Skeletal muscle tissue (tissue), 4 donors: ENCODE data around the gene CD36. TPM values are rescaled to one million over a fixed set of nuclear protein-coding genes. Genes with fewer than 3 reads are reported as not detected.

Source experiments
- H3K27ac ChIP-seq: one replicate; pipeline ENCODE4 v1.7.0; 2013; ENCODE audit warnings: mild to moderate bottlenecking, low read depth, low read length, inconsistent platforms
- H3K27me3 ChIP-seq, 3 donors: one replicate each; pipeline ENCODE4 v1.7.0; 2013; ENCODE audit warnings: low read length in 3 of 3; ENCODE audit not compliant: control insufficient read depth in 3 of 3, insufficient read depth in 3 of 3
- H3K36me3 ChIP-seq, 3 donors: one replicate each; pipeline ENCODE4 v1.7.0; 2013; ENCODE audit warnings: low read length in 3 of 3; ENCODE audit not compliant: control insufficient read depth in 3 of 3, insufficient read depth in 3 of 3
- H3K4me1 ChIP-seq, 3 donors: one replicate each; pipeline ENCODE4 v1.7.0; 2013; ENCODE audit warnings: low read length in 3 of 3, mild to moderate bottlenecking in 3 of 3; ENCODE audit not compliant: control insufficient read depth in 3 of 3, insufficient read depth in 3 of 3
- H3K4me3 ChIP-seq, 3 donors: one replicate each; pipeline ENCODE4 v1.7.0; 2013; ENCODE audit warnings: low read length in 3 of 3
- H3K9ac ChIP-seq, 3 donors: one replicate each; pipeline ENCODE4 v1.7.0; 2013; ENCODE audit warnings: low read length in 3 of 3, mild to moderate bottlenecking in 3 of 3, moderate library complexity in 2 of 3, low read depth in 1 of 3
- H3K9me3 ChIP-seq, 3 donors: one replicate each; pipeline ENCODE4 v1.7.0; 2013; ENCODE audit warnings: low read length in 3 of 3; ENCODE audit not compliant: control insufficient read depth in 3 of 3
- total RNA-seq: library from RNA; depleted of rRNA; stranded (reverse); fragments of >200 nt; gene quantifications from one replicate; pipeline ENCODE4 v1.2.3, GENCODE V29; 2014
- donor health status: Osteomylitis.

The CD36 gene
- total RNA-seq: 533 TPM

- no peaks in the 10 kb centered on the region for H3K36me3 ChIP-seq
- H3K9me3 ChIP-seq: no peaks in the 10 kb centered on the region
- H3K9ac ChIP-seq: peak within 1 kb of the TSS; percentile 58 to 73 (median 70)
- peaks cover 8 to 12% (median 8%) of the 10 kb centered on the region in 3 donors for H3K4me1 ChIP-seq
- no peaks in the 10 kb centered on the region for H3K27me3 ChIP-seq
- peak within 1 kb of the TSS; percentile 85 for H3K27ac ChIP-seq
- H3K4me3 ChIP-seq: peak within 1 kb of the TSS; percentile 37 to 71 (median 56)
Observed at GRCh38 chr7:80637911-80638765, at the start of gene CD36. Gene CD36 (plus strand): TSS chr7:80638642. CDS start chr7:80646741, 8,099 bp downstream.

DNA sequence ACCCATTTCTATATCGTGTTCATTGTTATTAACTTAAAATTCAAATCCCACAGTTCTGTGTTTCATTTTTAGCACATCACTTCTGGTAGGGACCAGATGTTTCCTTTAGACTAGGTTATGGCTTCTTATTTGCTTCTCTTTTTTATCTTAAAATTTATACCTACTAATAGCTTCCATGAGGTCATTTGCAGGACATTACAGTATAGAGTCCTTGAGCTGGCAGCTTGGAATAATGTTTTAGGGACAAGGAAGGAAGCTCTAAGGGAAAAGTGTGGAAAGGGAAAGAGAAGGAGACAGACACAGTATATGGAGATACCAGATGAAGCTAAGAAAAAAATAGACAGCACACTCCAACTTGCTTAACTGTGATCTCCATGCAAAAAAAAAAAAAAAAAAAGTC lies 48.8 kb upstream of the CD36 start:
- Histone ChIP-seq H3K4me1 (peaks cover 0 to 5% (median 4%) of the 10 kb centered on the region in 3 donors), H3K9ac (no peak overlapping the region), H3K36me3 (no peaks in the 10 kb centered on the region), H3K27me3 (no peaks in the 10 kb centered on the region), H3K27ac (no peak overlapping the region), H3K4me3 (no peak overlapping the region), H3K9me3 (no peaks in the 10 kb centered on the region)

DNA sequence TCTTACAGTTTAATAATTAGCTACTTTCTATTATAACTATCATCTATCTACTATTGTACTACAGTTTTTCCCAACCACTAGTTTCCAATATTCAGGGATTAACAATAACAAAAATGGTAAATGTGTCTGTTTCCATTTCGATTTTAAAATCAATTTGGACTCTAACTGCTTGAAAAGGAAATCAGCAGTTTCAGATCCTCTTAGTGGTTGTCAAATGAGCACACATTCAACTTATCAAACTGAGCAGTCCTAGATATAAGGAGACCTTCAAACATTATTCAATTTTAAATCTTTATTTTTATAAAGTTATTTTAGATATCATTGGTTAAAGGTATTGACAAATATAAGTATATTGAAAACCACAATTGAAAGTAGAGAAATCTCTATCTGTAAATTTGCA lies 46.8 kb upstream of the CD36 start:
- H3K27me3 ChIP-seq: no peaks in the 10 kb centered on the region
- H3K9me3 ChIP-seq: no peaks in the 10 kb centered on the region
- H3K4me1 ChIP-seq: no peaks in the 10 kb centered on the region
- H3K9ac ChIP-seq: no peak overlapping the region
- H3K36me3 ChIP-seq: no peaks in the 10 kb centered on the region
- no peak overlapping the region for H3K4me3 ChIP-seq
- no peak overlapping the region for H3K27ac ChIP-seq

DNA sequence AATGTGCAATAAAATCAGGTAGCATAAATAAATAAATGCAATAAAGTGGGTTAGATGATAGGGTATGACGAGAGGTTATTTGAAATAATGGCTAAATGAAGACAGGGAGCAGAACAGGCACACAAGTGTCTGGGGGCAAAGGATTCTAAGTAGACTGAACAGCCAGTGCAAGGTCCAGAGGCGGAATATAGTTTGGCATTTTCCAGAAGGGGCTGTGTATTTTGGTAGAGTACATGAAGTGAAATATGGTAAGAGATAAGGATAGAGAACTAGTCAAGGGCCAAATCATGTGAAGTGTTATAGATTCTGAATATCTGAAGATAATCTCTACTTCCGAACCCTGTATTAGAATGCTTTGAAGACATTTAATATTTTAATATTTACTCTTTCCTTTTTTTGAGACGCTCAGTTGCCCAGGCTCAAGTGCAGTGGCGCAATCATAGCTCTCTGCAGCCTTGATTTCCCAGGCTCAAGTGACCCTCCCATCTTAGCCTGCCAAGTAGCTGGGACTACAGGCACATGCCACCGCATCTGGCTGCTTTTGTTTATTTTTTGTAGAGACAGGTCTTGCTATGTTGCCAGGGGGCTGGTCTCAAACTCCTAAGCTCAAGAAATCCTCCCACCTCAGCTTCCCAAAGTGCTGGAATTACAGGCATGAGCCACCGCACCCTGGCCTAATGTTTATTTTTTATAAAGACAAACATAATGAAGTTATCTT lies 44.4 kb upstream of the CD36 start:
- peaks cover 0 to 6% (median 3%) of the 10 kb centered on the region in 3 donors for H3K4me1 ChIP-seq
- H3K27me3 ChIP-seq: no peaks in the 10 kb centered on the region
- H3K4me3 ChIP-seq: no peak overlapping the region
- no peak overlapping the region for H3K9ac ChIP-seq
- H3K27ac ChIP-seq: no peak overlapping the region
- no peaks in the 10 kb centered on the region for H3K36me3 ChIP-seq
- no peaks in the 10 kb centered on the region for H3K9me3 ChIP-seq

GRCh38 chr7:80596933-80597517 lies 41.4 kb upstream of the CD36 start:
- Histone ChIP-seq H3K4me1 (peaks cover 3 to 10% (median 9%) of the 10 kb centered on the region in 3 donors), H3K9me3 (no peaks in the 10 kb centered on the region), H3K36me3 (no peaks in the 10 kb centered on the region), H3K4me3 (no peak overlapping the region), H3K27me3 (no peaks in the 10 kb centered on the region), H3K27ac (peak overlapping the region; percentile 3), H3K9ac (no peak overlapping the region)

DNA sequence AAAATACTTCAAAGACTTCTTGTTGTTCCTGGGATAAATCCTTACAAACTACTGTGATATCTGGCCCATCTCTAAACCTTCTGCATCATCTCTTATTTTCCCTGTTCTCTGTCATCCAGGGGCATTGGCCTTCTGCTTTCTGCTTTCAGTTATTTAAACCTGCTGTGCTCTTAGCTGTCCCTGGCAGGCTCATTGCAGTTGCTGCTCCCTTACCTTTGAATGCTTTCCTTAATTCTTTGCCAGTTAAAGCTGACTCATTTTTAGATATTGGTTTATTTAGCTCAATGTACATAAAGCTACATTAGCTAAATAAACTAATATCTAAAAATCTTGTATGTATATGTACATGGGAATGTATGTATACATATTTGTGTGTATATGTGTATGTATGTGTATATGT lies 40.6 kb upstream of the CD36 start:
- Histone ChIP-seq H3K9me3 (no peaks in the 10 kb centered on the region), H3K9ac (no peak overlapping the region), H3K36me3 (no peaks in the 10 kb centered on the region), H3K27me3 (no peaks in the 10 kb centered on the region), H3K4me3 (no peak overlapping the region), H3K4me1 (peaks cover 4 to 12% (median 9%) of the 10 kb centered on the region in 3 donors), H3K27ac (peak overlapping the region; percentile 3)

DNA sequence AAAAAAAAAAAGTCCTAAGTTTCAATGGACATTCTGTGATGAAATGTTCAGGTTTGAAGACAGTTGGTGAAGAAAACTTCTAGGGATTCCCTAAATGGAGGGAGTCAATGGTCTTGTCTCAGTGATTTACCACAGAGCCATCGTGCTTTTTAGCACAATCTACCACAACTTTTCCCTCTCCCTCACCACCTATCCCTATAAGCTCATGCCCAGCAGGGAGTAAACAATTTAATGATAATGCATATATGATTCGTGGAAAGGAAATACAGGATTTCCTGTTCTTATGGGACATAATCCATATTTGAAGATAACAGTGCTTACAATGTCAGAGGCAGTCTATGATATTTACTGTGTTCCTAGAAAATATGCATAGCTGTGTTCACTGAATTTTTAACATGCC lies 38.4 kb upstream of the CD36 start:
- Histone ChIP-seq H3K9ac (no peak overlapping the region), H3K27ac (no peak overlapping the region), H3K27me3 (no peaks in the 10 kb centered on the region), H3K4me3 (no peak overlapping the region), H3K36me3 (no peaks in the 10 kb centered on the region), H3K4me1 (peaks cover 4 to 12% (median 9%) of the 10 kb centered on the region in 3 donors), H3K9me3 (no peaks in the 10 kb centered on the region)

DNA sequence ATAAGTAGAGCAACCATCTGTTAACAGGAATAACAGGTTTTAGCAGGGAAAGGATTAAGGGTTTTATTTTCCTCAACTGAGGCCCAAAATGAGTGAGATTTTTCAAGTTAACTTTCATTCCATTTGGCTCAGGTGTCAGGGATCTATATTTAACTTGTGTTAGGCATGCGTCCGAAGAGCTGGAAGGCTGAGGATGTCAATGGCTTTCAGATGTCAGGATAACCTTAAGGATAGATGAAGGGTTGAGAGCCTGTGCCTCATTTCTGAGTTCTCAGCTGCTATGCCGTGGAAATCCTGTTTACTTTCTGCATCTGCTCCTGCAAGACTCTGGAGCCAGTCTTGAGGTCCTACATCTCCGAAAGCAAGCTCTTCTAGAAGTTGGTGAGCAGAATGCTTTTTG lies 36.4 kb upstream of the CD36 start:
- Histone ChIP-seq H3K4me1 (peaks cover 9 to 18% (median 9%) of the 10 kb centered on the region in 3 donors), H3K27ac (peak overlapping the region; percentile 74)

DNA sequence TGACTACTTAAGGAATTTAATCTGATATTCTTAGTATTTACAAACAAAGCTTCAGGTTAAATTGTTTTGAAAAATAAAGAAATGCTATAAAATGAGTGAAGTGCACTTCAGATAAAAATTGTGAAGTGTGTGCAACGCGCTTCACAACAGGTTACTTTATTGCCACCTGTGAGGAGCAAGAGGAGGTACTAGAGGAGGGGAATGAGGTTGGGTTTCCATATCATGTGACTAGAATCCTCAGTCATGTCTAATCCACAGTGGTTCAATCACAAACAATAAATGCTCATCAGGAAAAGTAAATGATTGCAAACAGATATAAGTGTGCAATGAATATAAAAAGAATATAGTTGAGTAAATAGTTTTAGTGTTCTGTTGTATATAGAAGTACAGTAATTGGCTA lies 34.5 kb upstream of the CD36 start:
- peaks cover 11 to 20% (median 18%) of the 10 kb centered on the region in 3 donors for H3K4me1 ChIP-seq
- peak overlapping the region; percentile 44 to 87 (median 58) for H3K4me3 ChIP-seq
- H3K27me3 ChIP-seq: no peaks in the 10 kb centered on the region
- peak overlapping the region in 2 of 3 donors; percentile 62 to 63 for H3K9ac ChIP-seq
- no peaks in the 10 kb centered on the region for H3K36me3 ChIP-seq
- peak overlapping the region; percentile 74 for H3K27ac ChIP-seq
- no peaks in the 10 kb centered on the region for H3K9me3 ChIP-seq

More for the DNA sequence above, 36.4 kb upstream of the CD36 start:
- Histone ChIP-seq H3K4me3 (peak overlapping the region; percentile 58 to 87 (median 65)), H3K36me3 (no peaks in the 10 kb centered on the region), H3K27me3 (no peaks in the 10 kb centered on the region), H3K9me3 (no peaks in the 10 kb centered on the region), H3K9ac (peak overlapping the region; percentile 62 to 78 (median 63))
